Activated CD4-positive, alpha-beta T cell treated with anti-CD3 and anti-CD28 coated beads, Interleukin-2, amount 10 ng/mL, durations not matched to agents 24 days and 14 days (primary cell): Measurements from ENCODE around the gene ELAPOR2. TPM values are rescaled to one million over a fixed set of nuclear protein-coding genes. Genes with fewer than 3 reads are reported as not detected.
"Not testable (repeated sequence)": the region's sequence is repeated elsewhere in the genome, so short reads cannot be mapped to it uniquely, and the experiment has no call there.

Experiments used
- DNase-seq: peaks from one replicate; pipeline ENCODE4 v3.0.0; 2022
- H3K27ac Mint-ChIP-seq: one replicate; pipeline ENCODE4 v1.8.0; 2022; ENCODE audit warnings: mild to moderate bottlenecking, mixed read lengths
- H3K27me3 Mint-ChIP-seq: one replicate; pipeline ENCODE4 v1.8.0; 2022; ENCODE audit warnings: mixed read lengths
- H3K36me3 Mint-ChIP-seq: one replicate; pipeline ENCODE4 v1.8.0; 2022; ENCODE audit warnings: low read depth, mild to moderate bottlenecking, mixed read lengths
- H3K4me1 Mint-ChIP-seq: one replicate; pipeline ENCODE4 v1.8.0; 2021; ENCODE audit warnings: mixed read lengths
- H3K4me3 Mint-ChIP-seq: one replicate; pipeline ENCODE4 v1.8.0; 2022; ENCODE audit warnings: mild to moderate bottlenecking, moderate library complexity, mixed read lengths
- H3K9me3 Mint-ChIP-seq: one replicate; pipeline ENCODE4 v1.8.0; 2021; ENCODE audit warnings: mixed read lengths
- intact Hi-C: fragments of 100-400 bp; cut with micrococcal nuclease; formaldehyde crosslinking; loops from one replicate; pipeline ENCODE4 v1.15.1; 2023
- total RNA-seq: library from RNA; stranded (reverse); gene quantifications from 2 replicates; pipeline ENCODE4 v1.2.3, GENCODE V29; 2022

The ELAPOR2 gene, protein sequence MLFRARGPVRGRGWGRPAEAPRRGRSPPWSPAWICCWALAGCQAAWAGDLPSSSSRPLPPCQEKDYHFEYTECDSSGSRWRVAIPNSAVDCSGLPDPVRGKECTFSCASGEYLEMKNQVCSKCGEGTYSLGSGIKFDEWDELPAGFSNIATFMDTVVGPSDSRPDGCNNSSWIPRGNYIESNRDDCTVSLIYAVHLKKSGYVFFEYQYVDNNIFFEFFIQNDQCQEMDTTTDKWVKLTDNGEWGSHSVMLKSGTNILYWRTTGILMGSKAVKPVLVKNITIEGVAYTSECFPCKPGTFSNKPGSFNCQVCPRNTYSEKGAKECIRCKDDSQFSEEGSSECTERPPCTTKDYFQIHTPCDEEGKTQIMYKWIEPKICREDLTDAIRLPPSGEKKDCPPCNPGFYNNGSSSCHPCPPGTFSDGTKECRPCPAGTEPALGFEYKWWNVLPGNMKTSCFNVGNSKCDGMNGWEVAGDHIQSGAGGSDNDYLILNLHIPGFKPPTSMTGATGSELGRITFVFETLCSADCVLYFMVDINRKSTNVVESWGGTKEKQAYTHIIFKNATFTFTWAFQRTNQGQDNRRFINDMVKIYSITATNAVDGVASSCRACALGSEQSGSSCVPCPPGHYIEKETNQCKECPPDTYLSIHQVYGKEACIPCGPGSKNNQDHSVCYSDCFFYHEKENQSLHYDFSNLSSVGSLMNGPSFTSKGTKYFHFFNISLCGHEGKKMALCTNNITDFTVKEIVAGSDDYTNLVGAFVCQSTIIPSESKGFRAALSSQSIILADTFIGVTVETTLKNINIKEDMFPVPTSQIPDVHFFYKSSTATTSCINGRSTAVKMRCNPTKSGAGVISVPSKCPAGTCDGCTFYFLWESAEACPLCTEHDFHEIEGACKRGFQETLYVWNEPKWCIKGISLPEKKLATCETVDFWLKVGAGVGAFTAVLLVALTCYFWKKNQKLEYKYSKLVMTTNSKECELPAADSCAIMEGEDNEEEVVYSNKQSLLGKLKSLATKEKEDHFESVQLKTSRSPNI
- 1.9 and 2.1 TPM in 2 replicates for total RNA-seq

GRCh38 chr7:87059525-87060287 is at the start of gene ELAPOR2:
Gene ELAPOR2, minus strand, starts transcription at chr7:87059654. Its CDS starts 141 bp downstream, at chr7:87059513.
- Mint-ChIP-seq H3K36me3 (no peaks in the 10 kb centered on the region), H3K4me1 (peaks cover 14% of the 10 kb centered on the region), H3K4me3 (peak within 1 kb of the TSS; percentile 80), H3K27me3 (peaks cover 29% of the 10 kb centered on the region), H3K27ac (peak within 1 kb of the TSS; percentile 43), H3K9me3 (no peaks in the 10 kb centered on the region)
- DNase-seq: peak; percentile 94
- intact Hi-C loops: loop anchor here (2.0 to 5.0 kb wide), 2 partner anchors 93 to 178 kb away; partner anchors contain the start of gene DMTF1

DNA sequence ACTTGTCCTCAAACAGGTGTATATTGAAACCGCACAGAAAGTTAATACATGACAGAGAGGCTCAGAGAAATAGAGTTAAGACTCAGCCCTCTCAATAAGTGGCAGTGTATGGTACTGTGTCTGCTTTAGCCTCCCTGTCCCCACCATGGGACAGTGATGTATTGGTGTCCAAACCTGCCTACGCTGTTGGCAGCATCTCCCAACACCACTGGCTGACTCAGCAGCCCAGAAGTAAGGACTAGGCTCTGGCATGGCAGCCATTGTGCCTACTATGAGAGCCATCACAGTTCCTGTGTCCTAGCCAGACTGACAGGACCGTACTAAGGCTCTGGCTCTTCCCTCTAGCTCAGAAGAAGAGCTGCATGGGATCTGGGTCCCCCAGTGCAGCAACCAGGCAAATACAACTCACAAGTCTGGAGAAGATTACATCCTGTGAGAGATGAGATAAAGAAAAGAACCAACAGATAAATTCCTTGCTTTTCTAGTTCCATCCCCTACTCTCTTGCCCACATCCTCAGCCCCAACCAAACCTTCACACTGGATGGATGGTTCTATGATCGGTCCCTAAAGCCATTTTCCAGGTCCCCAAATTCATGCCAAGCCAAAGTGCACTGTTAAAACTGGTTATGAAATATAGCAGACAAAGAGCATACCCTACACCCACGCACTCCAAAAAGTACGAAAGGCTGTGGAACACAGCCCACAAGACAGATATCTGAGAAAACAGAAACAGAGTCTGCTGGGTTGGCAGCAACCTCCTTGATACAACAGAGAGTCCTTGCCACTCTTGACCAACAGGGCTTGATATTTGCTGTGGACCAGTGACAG is 48.7 kb upstream of the ELAPOR2 start:
- Mint-ChIP-seq H3K27me3 (peaks cover 10% of the 10 kb centered on the region), H3K4me3 (no peak overlapping the region), H3K9me3 (no peaks in the 10 kb centered on the region), H3K27ac (no peak overlapping the region), H3K4me1 (peaks cover 2% of the 10 kb centered on the region), H3K36me3 (no peaks in the 10 kb centered on the region)
- DNase-seq: no peak
- intact Hi-C loops: no loop called here

DNA sequence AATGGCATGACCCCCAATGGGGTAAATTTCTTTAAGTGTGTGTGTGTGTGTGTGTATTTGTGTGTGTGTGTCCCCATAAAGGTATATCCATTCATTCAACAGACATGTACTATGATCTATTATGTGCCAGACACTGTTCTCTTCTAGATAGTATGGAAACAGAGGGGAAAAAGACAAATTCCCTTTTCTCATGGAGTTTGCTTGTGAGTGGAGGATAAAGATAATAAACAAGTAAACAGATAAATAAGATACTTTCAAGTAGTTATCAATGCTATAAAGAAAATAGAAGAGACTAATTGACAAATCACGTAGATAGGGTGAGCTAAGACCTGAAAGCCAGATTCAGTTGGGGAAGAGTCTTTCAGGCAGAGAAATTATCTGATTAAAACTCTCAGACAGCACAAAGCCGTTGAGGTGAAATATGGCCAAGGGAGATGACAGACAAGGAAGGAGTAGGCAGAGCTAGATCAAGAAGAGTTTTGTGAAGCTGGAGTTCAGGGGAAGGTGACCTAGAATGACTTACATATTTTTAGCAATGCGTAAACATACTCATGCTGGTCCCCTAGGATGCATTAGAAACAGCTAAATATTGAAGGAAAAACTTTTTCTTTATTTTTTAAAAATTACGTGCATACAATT is 47.6 kb upstream of the ELAPOR2 start:
- H3K27me3 Mint-ChIP-seq: peaks cover 11% of the 10 kb centered on the region
- H3K4me3 Mint-ChIP-seq: no peak overlapping the region
- intact Hi-C loops: no loop called here
- H3K9me3 Mint-ChIP-seq: no peaks in the 10 kb centered on the region
- peaks cover 2% of the 10 kb centered on the region for H3K4me1 Mint-ChIP-seq
- H3K36me3 Mint-ChIP-seq: no peaks in the 10 kb centered on the region
- DNase-seq: no peak
- H3K27ac Mint-ChIP-seq: no peak overlapping the region

DNA sequence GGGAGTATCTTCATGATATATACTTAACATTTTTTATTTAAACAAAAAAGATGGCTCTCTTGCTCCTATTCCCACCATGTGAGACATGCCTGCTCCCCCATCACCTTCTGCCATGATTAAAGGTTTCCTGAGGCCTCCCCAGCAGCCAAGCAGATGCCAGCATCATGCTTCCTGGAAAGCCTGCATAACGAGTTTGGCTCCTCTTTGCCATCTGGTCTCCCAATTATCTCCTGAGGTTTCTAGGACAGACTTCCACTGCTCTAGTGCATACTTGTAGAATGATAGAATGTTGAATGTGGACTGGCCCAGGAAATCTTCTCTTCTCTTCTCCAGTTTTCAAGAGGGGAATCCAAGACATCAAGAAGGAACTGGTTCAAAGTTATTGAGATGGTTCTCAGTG is 45.9 kb upstream of the ELAPOR2 start:
- no peak for DNase-seq
- Mint-ChIP-seq H3K4me1 (peaks cover 2% of the 10 kb centered on the region), H3K36me3 (no peaks in the 10 kb centered on the region), H3K9me3 (no peaks in the 10 kb centered on the region), H3K27me3 (peaks cover 14% of the 10 kb centered on the region), H3K27ac (no peak overlapping the region), H3K4me3 (no peak overlapping the region)
- intact Hi-C loops: no loop called here

DNA sequence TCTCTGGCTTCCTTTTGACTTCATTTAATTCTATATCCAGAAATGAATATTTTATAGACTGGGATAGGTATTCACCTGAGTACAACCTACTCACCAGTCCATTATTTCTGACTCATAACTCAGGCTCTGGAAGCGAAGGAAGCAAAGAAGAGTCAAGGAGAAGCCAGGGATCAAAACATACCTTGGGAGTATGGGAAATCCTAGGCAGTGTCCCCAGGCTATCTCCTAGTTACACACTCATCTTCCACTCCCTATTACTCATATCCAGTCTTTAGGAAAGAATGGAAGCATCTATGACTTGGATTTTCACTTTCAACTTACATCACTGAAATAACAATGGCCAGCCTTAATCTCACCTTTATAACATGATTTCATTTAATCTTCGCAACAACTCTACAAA is 40.9 kb upstream of the ELAPOR2 start:
- intact Hi-C loops: no loop called here
- no peak for DNase-seq
- Mint-ChIP-seq H3K27ac (no peak overlapping the region), H3K4me3 (no peak overlapping the region), H3K9me3 (no peaks in the 10 kb centered on the region), H3K27me3 (peaks cover 16% of the 10 kb centered on the region), H3K36me3 (no peaks in the 10 kb centered on the region), H3K4me1 (no peaks in the 10 kb centered on the region)

- H3K4me3 Mint-ChIP-seq, H3K4me1 Mint-ChIP-seq, DNase-seq, H3K9me3 Mint-ChIP-seq, H3K36me3 Mint-ChIP-seq, intact Hi-C loops, H3K27ac Mint-ChIP-seq: not testable (repeated sequence)
- peaks cover 14% of the 10 kb centered on the region for H3K27me3 Mint-ChIP-seq
These were observed 37.9 kb upstream of the ELAPOR2 start for GRCh38 chr7:87097375-87097774.

- Mint-ChIP-seq H3K4me1 (no peaks in the 10 kb centered on the region), H3K27me3 (peaks cover 10% of the 10 kb centered on the region), H3K9me3 (no peaks in the 10 kb centered on the region), H3K36me3 (no peaks in the 10 kb centered on the region), H3K4me3 (no peak overlapping the region), H3K27ac (no peak overlapping the region)
- intact Hi-C loops: no loop called here
- no peak for DNase-seq
These were observed 34.9 kb upstream of the ELAPOR2 start for GRCh38 chr7:87094322-87094721.

DNA sequence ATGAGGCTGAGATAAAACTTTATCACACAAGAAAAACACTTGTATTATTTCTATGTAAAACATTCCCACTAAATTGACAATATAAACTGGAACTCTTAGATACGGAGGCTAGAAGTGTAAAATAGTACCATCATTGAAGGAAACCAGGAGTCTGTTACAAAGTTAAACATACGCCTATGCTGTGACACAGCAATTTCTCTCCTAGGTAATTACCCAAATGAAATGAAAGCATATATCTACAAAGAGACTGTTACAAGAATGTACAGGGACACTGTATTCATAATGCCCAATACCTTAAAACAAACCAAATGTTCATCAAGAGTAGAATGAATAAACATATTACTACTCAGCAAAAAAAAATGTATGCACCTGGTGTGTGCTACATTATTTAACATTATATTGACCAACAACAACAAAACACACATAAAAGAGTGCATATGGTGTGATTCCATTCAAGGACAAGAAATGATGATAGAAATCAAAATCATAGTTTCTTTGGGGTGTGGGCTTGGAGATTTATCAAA is 33.2 kb upstream of the ELAPOR2 start:
- DNase-seq: no peak
- intact Hi-C loops: no loop called here
- Mint-ChIP-seq H3K27ac (no peak overlapping the region), H3K36me3 (no peaks in the 10 kb centered on the region), H3K4me3 (no peak overlapping the region), H3K9me3 (no peaks in the 10 kb centered on the region), H3K27me3 (peaks cover 9% of the 10 kb centered on the region), H3K4me1 (no peaks in the 10 kb centered on the region)

DNA sequence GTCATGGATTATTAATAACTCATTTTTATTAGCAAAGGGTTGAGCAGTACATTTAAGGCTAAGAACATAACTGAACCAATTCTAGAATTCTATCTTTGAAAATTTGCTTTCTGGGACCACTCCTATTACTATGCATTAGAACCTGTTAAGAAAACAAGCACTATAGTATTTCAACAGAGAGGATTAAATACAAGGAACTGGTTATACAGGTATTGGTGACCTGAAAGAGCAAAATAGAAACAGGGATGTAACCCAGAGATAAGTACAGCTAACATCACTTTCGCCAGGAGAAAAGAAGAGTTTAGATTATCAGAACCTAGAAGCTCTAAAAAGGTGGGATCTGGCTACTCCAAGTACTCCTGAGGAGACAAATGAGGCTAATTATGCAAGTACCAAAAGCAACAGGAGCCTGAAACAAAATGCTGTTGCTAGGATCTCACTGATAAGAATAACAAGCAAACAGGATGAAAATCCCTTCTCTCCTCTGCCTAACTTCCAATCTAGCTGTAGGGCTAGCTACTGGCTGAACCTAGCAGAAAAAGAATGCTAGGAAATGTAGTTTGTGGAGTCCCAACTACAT is 32.1 kb upstream of the ELAPOR2 start:
- Mint-ChIP-seq H3K9me3 (no peaks in the 10 kb centered on the region), H3K27me3 (peaks cover 9% of the 10 kb centered on the region), H3K4me1 (no peaks in the 10 kb centered on the region), H3K27ac (no peak overlapping the region), H3K4me3 (no peak overlapping the region), H3K36me3 (no peaks in the 10 kb centered on the region)
- DNase-seq: no peak
- intact Hi-C loops: no loop called here

DNA sequence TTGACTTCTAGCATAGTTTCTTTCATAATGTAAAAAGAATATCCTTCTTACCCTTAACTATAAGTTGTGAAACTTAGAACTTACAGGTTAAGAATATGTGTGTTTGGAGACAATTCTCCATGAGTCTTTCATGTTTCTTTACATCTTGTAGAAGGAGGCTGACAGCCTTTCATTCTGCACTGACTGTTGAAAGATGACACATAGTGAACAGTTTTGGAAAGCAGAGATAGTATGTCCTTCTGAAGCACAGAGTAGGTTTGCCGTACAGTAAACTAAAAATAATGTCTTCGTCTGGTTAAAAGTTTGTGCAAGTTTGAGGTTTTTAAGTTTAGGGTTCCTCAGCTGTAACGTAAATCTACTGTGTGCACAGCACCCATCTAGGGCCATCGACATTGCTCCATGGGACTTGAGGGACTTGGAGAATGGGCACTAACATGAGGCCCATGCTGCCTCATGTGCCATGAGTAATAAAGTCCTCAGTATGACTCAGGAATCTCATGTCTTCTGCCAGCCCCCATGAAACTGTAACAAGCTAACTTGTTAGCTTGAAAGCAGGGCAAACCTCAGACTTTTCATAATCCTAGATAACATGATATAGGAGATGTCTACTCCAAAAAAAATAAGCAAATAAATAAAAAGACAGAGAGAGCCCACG is 24.5 kb upstream of the ELAPOR2 start:
- Mint-ChIP-seq H3K4me3 (no peak overlapping the region), H3K9me3 (no peaks in the 10 kb centered on the region), H3K4me1 (peaks cover 2% of the 10 kb centered on the region), H3K27me3 (no peaks in the 10 kb centered on the region), H3K36me3 (no peaks in the 10 kb centered on the region), H3K27ac (no peak overlapping the region)
- no peak for DNase-seq
- intact Hi-C loops: no loop called here

DNA sequence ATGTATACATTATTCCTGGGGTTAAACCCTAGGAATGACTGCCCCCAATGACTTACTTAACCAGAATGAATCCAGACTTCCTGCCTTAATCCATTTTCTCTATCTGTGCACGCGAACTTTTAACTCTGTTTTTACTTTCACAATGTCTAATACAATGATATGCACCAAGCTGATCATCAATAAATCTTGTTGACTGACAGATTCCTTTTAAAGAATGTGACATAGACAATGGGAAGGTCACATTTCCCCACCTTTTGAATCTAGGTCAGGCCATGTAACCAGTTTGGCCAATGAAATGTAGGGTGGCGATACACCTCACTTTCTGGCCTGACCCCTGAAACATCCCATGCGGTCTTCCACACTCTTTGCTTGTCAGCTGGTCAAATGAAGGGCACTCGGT is 23.2 kb upstream of the ELAPOR2 start:
- no peak for DNase-seq
- H3K27me3 Mint-ChIP-seq: no peaks in the 10 kb centered on the region
- H3K36me3 Mint-ChIP-seq: no peaks in the 10 kb centered on the region
- H3K27ac Mint-ChIP-seq: no peak overlapping the region
- H3K4me1 Mint-ChIP-seq: peaks cover 2% of the 10 kb centered on the region
- no peak overlapping the region for H3K4me3 Mint-ChIP-seq
- no peaks in the 10 kb centered on the region for H3K9me3 Mint-ChIP-seq
- intact Hi-C loops: no loop called here
